ENCODE results near the gene GLIS1.

GRCh38 chr1:53682881-53683280, 56.1 kb downstream of the GLIS1 start:
- TF ChIP-seq CTCF (IDR thresholded peaks at IDR 0.05 in 4 of 5, conservative IDR thresholded peaks at IDR 0.05 in 1 of 5), result no peak
- TF ChIP-seq POLR2A (IDR thresholded peaks at IDR 0.05), result no peak
